Heart right ventricle (tissue), 16 donors: ENCODE data around the gene XRCC5. TPM values are rescaled to one million over a fixed set of nuclear protein-coding genes. Genes with fewer than 3 reads are reported as not detected.

ENCODE experiments used
- ATAC-seq, 8 donors: fragments of 200-7000 bp; cut with Tn5 transposase; one replicate each; pipeline ENCODE4 v1.9.1; 2020; ENCODE audit warnings: mild to moderate bottlenecking in 8 of 8, moderate library complexity in 8 of 8, moderate number of reproducible peaks in 1 of 8
- DNase-seq, 2 donors: peaks; one replicate each; pipeline ENCODE4 v3.0.0-alpha.2; 2020
- H3K27ac ChIP-seq, 10 donors: fragments of 200-600 bp; sonication (generic) in 2 of 10; one replicate each; pipeline versions ENCODE4 v1.5.0 to v1.8.0; 2020 to 2022; ENCODE audit warnings: mild to moderate bottlenecking in 3 of 10
- H3K27me3 ChIP-seq, 7 donors: fragments of 200-600 bp; one replicate each; pipeline ENCODE4 v1.8.0; 2021 to 2022; ENCODE audit warnings: mild to moderate bottlenecking in 2 of 7
- H3K36me3 ChIP-seq, 9 donors: fragments of 200-600 bp; sonication (generic) in 1 of 9; one replicate each; pipeline versions ENCODE4 v1.5.0 to v1.8.0; 2020 to 2022; ENCODE audit warnings: mild to moderate bottlenecking in 2 of 9
- H3K4me1 ChIP-seq, 9 donors: fragments of 200-600 bp; sonication (generic) in 1 of 9; one replicate each; pipeline versions ENCODE4 v1.5.0 to v1.8.0; 2020 to 2022; ENCODE audit warnings: mild to moderate bottlenecking in 4 of 9
- H3K4me3 ChIP-seq, 10 donors: fragments of 200-600 bp; sonication (generic) in 2 of 10; one replicate each; pipeline versions ENCODE4 v1.5.0 to v1.8.0; 2020 to 2022; ENCODE audit warnings: mild to moderate bottlenecking in 7 of 10, moderate library complexity in 2 of 10
- H3K9me3 ChIP-seq, 11 donors: fragments of 200-600 bp in 10 of 11; sonication (generic) in 2 of 11; one replicate each; pipeline versions ENCODE4 v1.5.0 to v1.8.0; 2013 to 2022; ENCODE audit warnings: mild to moderate bottlenecking in 2 of 11, control low read depth in 1 of 11, moderate library complexity in 1 of 11
- CTCF ChIP-seq, 9 donors: fragments of 200-600 bp; sonication (generic) in 2 of 9; IDR thresholded peaks; one replicate each; pipeline versions ENCODE4 v1.5.0 to v1.8.0; 2021 to 2022; ENCODE audit warnings: antibody characterized with exemption in 9 of 9, mild to moderate bottlenecking in 5 of 9, moderate library complexity in 1 of 9
- WGBS, 2 donors: extraction: QIAGEN DNeasy Blood & Tissue Kit; methylation state at CpG; one replicate each; pipeline ENCODE4 v1.1.7; 2013; ENCODE audit warnings: inconsistent platforms in 1 of 2; 5-methylcytosine and 5-hydroxymethylcytosine counted together
- intact Hi-C, 10 donors: fragments of 100-400 bp; cut with DNase I; formaldehyde crosslinking; loops; one replicate each; pipeline versions ENCODE4 v1.11.1 to v1.14.2; 2022
- polyA plus RNA-seq, 2 donors: library from polyadenylated mRNA; stranded (reverse); fragments of 200-250 nt; gene quantifications; one replicate each; pipeline ENCODE4 v1.2.3, GENCODE V29; 2013
- total RNA-seq, 10 donors: library from RNA; stranded (reverse); fragmentation: NEBNext Ultra II Directional in 3 of 10; extraction: Animal tissue kit (Norgen Biotek cat#: 25700) in 3 of 10; gene quantifications; one replicate each; pipeline versions ENCODE4 v1.2.1 to v1.2.4, GENCODE V29; 2021 to 2023
- donor health status: Arrhythmogenic right ventricular cardiomyopathy.
- donor health status: ischemic (EF 13 %, LVEDD 7.1; RV severe dilation, severe dysfunction).
- donor health status: healthy with polysubstance abuse.
- donor health status: DM: no; HTN: yes; CAD: no.
- donor health status: DM: no; HTN: no; CAD: no.
- donor health status: ischemic (EF 25% LVEDD 6.9; RV normal size, moderate dysfunction).
- donor health status: ischemic (EF 25% LVEDD 5.7; RV mildly dilated, moderate dysfunction).
- donor health status: healthy.
- donor health status: DM: yes; HTN: yes; CAD: no.
- donor health status: Ischemic cardiomyopathy.
- donor health status: ischemic (EF 35%, LVEDD 5.7; RV mildly dilated, moderate dysfunction).
- donor health status: nonischemic (EF 11% LVEDD 7.7; RV severe dilation, severe dysfunction).
- donor health status: DM: yes; HTN: yes; CAD: no.
- donor health status: PGD.
- donor health status: ischemic (EF 29% LVEDD 5.4; RV normal size, mild dysfunction).
- donor health status: nonischemic (EF 23%, LVEDD 6.1; RV moderate dilation, normal function).

Gene XRCC5
- total and polyA plus RNA-seq, 12 donors, result 35.6 to 163 (median 134) TPM

- peaks cover 0 to 3% (median 0%) of the 10 kb centered on the region in 7 donors for H3K27me3 ChIP-seq
- H3K4me1 ChIP-seq, result peaks cover 3 to 55% (median 38%) of the 10 kb centered on the region in 9 donors
- H3K4me3 ChIP-seq, result peak overlapping the region; percentile 66 to 95 (median 84)
- no peak for ATAC-seq
- peak in 7 of 9 donors; percentile 9 to 54 (median 42) for TF ChIP-seq CTCF (IDR thresholded peaks at IDR 0.05)
- peaks cover 0 to 43% (median 26%) of the 10 kb centered on the region in 9 donors for H3K36me3 ChIP-seq
- no peaks in the 10 kb centered on the region for H3K9me3 ChIP-seq
- WGBS, 2 donors, result 7 to 9% methylated on average over 10 of the region's 10 CpGs
- intact Hi-C loops, result loop anchor here in 2 of 10 donors (5.0 to 10.0 kb wide), 2 partner anchors 302 to 305 kb away; partner anchors contain the start of gene SMARCAL1 (in 2 of the 2)
- H3K27ac ChIP-seq, result peak overlapping the region in 8 of 10 donors; percentile 87 to 98 (median 90)
- no peak for DNase-seq
Observed at GRCh38 chr2:216109962-216110614, 940 bp downstream of the XRCC5 start.

- Histone ChIP-seq H3K9me3 (no peaks in the 10 kb centered on the region), H3K27me3 (peaks cover 0 to 3% (median 0%) of the 10 kb centered on the region in 7 donors), H3K4me1 (peaks cover 3 to 60% (median 44%) of the 10 kb centered on the region in 9 donors), H3K4me3 (peak overlapping the region in 7 of 10 donors; percentile 66 to 95 (median 84)), H3K36me3 (peaks cover 0 to 48% (median 26%) of the 10 kb centered on the region in 9 donors), H3K27ac (peak overlapping the region in 1 of 10 donors; percentile 97)
- 8 to 18% methylated on average over 1 of the region's 1 CpG for WGBS, 2 donors
- DNase-seq (no peak), ATAC-seq (no peak)
- intact Hi-C loops, result loop anchor here in 2 of 10 donors (5.0 to 10.0 kb wide), 2 partner anchors 302 to 304 kb away; partner anchors contain the start of gene SMARCAL1 (in 2 of the 2)
- no peak for TF ChIP-seq CTCF (IDR thresholded peaks at IDR 0.05)
Observed at GRCh38 chr2:216110620-216111019, 1.5 kb downstream of the XRCC5 start.

- no peak overlapping the region for H3K27ac ChIP-seq
- intact Hi-C loops, result loop anchor here in 2 of 10 donors (5.0 to 10.0 kb wide), 2 partner anchors 301 to 304 kb away; partner anchors contain the start of gene SMARCAL1 (in 2 of the 2)
- H3K4me1 ChIP-seq, result peaks cover 3 to 65% (median 49%) of the 10 kb centered on the region in 9 donors
- H3K4me3 ChIP-seq, result no peak overlapping the region
- DNase-seq (no peak), ATAC-seq (no peak)
- no peaks in the 10 kb centered on the region for H3K9me3 ChIP-seq
- peaks cover 0 to 53% (median 26%) of the 10 kb centered on the region in 9 donors for H3K36me3 ChIP-seq
- TF ChIP-seq CTCF (IDR thresholded peaks at IDR 0.05), result no peak
- peaks cover 0 to 3% (median 0%) of the 10 kb centered on the region in 7 donors for H3K27me3 ChIP-seq
- WGBS, 2 donors, result 84 to 86% methylated on average over 7 of the region's 7 CpGs
Observed at GRCh38 chr2:216111122-216111521, 2.0 kb downstream of the XRCC5 start.

- WGBS, 2 donors, result 85 to 86% methylated on average over 4 of the region's 4 CpGs
- intact Hi-C loops, result loop anchor here in 2 of 10 donors (5.0 to 10.0 kb wide), 2 partner anchors 299 to 302 kb away; partner anchors contain the start of gene SMARCAL1 (in 2 of the 2)
- DNase-seq, result no peak
Observed at GRCh38 chr2:216112926-216113325, 3.8 kb downstream of the XRCC5 start.

More at GRCh38 chr2:216112926-216113325, 3.8 kb downstream of the XRCC5 start:
- H3K27me3 ChIP-seq, result no peaks in the 10 kb centered on the region
- peaks cover 0 to 71% (median 35%) of the 10 kb centered on the region in 9 donors for H3K36me3 ChIP-seq
- no peak for ATAC-seq
- H3K4me3 ChIP-seq, result no peak overlapping the region
- no peak for TF ChIP-seq CTCF (IDR thresholded peaks at IDR 0.05)
- no peak overlapping the region for H3K27ac ChIP-seq
- no peaks in the 10 kb centered on the region for H3K9me3 ChIP-seq
- H3K4me1 ChIP-seq, result peaks cover 3 to 83% (median 51%) of the 10 kb centered on the region in 9 donors
